ENCODE data around the gene PIGB.
"Not testable (repeated sequence)": the region's sequence is repeated elsewhere in the genome, so short reads cannot be mapped to it uniquely, and the experiment has no call there.

The PIGB gene

DNA sequence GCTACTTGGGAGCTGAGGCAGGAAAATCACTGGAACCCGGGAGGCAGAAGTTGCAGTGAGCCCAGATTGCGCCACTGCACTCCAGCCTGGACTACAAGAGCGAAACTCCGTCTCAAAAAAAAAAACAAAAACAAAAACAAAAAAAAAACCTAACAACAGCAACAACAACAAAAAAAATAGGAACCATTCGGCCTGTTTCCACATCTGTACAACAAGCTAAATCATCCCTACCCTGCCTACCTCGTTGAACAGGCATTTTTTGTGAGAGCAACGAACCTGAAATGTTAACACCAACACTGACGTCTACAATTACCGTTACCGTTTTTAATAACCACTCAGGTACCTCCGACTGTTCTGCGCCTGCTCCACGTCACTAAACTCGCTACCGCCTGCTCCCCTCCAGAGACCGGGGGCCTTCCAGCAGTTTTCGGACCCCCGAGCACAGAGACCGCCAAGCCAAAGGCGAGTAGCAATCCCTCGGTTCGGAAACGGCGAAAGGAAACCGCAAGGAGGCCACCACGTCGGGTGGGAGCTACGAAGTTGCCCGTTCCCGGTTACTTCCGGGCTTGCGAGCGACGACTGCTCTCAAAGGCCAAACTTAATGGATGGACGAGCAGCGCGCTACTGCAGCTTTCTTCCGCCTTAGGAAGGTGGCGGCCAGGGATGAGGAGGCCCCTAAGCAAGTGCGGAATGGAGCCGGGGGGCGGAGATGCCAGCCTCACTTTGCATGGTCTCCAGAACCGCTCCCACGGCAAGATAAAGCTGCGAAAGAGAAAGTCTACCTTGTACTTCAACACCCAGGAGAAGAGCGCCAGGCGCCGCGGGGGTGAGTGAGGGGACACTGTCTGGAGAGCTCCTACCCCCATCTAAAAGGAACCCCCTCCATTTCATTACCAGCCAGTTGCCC, at the start of gene PIGB, which contains the start of gene PIGBOS1:
PIGB (plus strand) TSS at position 635 of the 907 bp plus-strand sequence; CDS start at position 664, 29 bp downstream.
PIGBOS1 (minus strand) TSS at position 536 of the 907 bp plus-strand sequence. CDS start 1,331 bp downstream, outside the sequence.
- peak; percentile 60 for DNase-seq (ENCODE audit: low read depth)

DNA sequence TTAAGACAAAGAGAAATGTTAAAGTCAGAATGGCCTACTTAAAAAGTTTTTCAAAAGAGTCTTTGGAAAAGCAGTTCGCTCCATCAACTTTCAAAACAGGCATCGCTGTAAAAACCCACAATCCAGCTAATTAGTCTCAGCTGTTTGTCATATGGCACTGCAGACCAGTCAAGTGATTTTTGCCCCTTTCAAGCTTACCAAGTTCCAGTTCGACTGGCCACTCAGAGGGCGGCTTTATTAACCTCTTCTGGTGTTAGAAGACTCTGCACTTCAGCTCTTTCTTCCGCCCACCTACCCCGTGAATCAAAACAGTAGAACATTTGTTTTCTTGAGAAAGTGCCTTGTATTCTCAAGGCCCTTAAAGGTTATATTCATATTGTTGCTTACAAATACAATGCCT, 48.7 kb upstream of the PIGB start:
- no peak for DNase-seq (ENCODE audit: low read depth)

DNA sequence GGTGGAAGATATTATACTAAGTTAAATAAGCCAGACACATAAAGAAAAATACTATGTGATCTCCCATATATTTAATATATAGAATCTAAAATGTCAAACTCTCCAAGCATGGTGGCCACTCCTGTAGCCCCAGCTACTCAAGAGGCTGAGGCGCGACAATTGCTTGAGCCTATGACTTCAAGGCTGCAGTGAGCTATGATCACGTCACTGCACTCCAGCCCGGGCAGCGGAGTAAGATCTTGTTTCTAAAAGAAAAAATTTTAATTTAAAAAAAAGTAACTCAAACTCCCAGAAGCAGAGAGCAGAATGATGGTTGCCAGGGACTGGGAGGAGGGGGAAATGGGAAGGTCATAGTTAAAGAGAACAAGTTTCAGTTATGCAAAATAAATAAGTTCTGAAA, 42.7 kb upstream of the PIGB start:
- DNase-seq (ENCODE audit: low read depth) = no peak

DNA sequence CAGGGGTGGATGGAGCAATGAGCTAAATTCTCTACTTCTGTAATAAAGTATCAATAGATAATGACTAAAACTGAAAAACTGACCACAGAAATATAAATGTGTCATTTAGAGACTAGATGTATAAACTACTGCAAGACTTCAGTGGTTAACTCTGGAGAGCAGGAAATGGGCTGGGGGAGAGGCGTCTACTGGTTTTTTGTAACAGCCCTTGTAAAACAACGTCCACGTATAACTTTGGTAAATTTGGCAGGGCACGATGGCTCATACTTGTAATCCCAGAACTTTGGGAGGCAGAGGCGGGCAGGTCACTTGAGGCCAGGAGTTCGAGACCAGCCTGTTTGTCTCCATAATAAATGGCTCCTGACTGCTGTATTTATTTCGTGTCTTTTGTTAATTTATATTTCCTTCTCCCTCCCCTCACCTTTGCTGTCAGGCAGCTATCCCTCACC, 41.9 kb upstream of the PIGB start:
- DNase-seq (ENCODE audit: low read depth) = no peak

DNA sequence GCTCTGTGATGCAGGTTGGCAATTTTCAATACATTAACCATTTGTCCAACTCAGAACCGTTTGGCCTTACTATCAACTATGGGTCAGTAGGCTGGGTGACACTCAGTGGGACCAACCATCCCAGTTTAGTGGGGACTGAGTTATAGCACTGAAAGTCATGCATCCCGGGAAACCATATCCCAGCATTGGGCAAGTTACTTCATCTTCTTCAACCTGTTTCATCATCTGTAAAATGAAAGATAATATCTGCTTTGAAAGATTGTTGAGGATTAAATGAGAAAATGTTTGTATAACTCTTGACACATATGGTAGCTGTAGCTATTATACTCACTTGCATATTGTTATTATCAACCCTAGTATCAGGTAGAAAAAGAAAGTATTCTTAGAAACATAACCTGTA, 41.3 kb upstream of the PIGB start:
- DNase-seq (ENCODE audit: low read depth) = no peak

DNA sequence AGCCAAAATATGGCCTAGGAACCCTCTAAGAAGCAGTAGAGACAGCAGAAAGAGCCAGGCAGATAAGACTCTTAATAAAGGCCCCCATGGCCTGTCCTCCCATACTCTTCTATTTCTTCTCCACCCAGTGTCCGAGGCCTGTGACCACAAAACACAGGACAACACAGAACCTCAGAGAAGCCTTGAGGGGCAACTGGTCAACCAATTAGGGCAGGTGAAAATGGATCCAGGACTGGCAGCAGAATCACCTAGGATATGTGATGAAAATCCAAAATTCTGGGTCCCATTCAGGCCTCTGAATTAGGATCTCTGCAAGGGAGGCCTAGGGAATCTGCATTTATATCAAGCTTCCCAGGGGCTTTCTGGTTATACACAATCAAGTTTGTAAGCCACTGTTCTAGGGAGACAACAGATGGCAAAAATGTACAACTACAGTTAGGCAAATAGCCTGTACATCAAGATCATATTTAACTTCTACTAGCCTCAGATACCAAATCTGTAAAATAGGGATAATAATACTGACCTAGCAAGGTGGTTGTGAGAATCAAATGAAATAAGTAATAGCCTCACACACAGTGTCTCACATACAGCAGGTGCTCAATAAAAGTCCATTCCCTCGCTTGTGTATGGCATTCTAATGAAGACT, 39.8 kb upstream of the PIGB start:
- DNase-seq (ENCODE audit: low read depth) = no peak

DNA sequence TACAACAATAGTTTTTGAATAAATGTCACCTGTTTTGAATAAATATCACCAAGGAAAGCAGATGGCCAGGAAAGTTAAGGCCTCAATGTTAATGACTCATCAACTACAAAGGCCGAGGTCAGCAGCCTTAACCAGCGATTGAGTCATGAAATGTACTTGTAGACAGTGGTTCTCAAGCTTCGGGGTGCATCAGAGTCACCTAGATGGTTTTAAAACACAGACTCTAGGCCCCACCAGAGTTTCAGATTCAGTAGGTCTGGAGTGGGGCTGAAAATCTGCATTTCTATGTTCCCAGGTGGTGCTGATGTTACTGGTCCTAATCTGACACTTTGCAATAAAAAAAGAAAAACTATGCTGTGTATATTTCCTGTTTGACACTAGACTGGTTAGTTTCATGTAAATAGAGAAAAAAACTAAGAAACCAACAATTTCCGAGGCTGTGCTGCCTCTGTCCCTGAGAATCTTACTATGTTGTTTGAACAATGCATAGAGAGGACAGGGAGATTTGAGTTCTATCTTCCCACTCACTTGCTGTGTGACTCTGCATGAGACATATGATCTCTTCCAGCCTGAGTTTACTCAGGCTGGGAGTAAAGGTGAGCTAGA, 39.2 kb upstream of the PIGB start:
- peak; percentile 88 for DNase-seq (ENCODE audit: low read depth)

DNA sequence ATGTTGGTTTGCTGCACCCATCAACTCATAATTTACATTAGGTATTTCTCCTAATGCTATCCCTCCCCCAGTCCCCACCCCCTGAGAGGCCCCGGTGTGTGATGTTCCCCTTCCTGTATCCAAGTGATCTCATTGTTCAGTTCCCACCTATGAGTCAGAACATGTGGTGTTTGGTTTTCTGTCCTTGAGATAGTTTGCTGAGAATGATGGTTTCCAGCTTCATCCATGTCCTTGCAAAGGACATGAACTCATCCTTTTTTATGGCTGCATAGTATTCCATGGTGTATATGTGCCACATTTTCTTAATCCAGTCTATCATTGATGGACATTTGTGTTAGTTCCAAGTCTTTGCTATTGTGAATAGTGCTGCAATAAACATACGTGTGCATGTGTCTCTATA, 38.4 kb upstream of the PIGB start:
- DNase-seq (ENCODE audit: low read depth) = not testable (repeated sequence)

DNA sequence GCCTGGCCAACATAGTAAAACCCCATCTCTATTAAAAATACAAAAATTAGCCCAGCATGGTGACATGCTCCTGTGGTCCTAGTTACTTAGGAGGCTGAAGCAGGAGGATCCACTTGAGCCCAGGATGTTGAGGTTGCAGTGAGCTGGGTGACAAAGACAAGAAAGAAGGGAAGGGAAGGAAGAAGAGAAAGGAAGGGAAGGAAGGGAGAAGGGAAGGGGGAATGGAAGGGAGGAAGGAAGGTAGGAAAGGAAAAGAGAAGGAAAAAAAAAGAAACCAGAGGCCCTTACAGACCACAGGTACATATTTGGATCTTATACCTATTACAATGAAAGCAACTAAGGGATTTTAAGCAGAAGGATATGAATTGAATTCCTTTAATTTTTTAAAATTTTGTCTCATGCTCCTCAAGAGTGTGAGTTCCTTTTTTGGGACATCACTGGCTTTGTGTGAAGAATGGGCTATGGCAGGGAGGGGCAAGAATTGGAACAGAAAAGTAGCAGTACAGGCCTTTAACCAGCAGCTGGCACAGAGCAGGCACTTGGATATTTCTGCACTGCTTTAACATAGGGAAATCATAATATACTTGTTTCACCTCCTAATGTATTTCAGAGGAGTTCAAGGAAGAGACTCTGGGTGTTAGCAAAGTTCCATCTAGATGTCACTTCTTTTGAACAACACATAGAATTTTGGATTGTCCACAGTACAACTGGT, 37.3 kb upstream of the PIGB start:
- DNase-seq (ENCODE audit: low read depth) = no peak

DNA sequence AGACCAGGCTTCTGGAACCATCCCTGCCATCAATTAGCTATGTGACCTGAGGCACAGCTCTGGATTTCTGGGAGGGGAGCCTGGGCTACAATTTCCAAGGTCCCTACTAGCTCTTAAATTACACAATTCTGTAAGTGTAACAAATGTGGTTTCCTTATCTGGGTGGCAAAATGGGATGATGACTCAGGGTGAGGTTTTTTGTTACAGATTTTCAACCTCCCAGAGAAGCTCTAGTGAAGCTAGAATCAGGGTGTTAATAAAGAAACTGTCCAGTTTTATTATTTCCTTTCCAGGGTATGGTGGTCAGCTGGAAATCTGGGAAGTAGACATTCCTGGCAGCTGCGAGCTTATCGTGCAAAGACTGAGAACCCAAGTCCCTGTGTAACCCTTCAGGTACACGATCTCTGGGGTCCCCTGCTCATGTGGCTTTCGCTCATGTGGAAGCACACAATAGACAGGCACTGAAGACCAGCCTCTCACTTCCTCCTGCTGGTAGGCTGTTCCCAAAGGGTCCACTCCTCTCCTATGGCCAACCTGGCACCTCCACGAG, 36.7 kb upstream of the PIGB start:
- DNase-seq (ENCODE audit: low read depth) = peak; percentile 53

DNA sequence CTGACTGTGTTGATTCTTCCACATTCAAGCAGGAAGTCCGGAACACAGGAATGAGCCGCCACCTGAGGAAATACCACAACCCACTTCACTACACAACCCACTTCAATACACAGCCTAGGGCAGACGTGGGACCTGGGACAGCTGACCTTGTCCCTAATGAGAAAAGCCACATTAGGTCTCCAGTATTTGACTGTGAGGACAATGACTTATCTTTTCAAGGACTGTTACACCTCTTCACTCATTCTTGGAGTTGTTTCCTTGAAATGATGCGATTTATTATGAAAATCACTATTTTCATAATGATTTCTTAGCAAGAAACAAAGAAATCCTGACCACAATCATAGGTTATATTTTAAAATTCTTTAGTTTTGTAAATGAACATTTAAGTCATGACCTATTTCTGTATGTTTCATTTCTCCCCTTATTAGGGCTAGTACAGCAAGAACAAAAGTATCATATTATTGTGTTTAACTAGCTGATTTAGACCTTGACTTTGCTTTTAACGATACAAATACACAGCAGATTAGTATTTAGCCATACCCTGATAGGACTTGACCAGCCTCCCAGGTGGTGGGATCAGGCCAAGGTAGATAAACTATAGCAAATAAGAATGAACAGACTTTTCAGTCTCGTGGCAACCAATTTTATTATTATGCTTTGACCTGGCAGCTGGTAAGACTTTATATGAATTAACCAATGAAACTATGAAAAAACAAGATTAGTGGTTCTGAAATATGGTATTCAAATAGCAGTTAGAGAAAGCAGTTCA, 35.5 kb upstream of the PIGB start:
- DNase-seq (ENCODE audit: low read depth) = no peak

DNA sequence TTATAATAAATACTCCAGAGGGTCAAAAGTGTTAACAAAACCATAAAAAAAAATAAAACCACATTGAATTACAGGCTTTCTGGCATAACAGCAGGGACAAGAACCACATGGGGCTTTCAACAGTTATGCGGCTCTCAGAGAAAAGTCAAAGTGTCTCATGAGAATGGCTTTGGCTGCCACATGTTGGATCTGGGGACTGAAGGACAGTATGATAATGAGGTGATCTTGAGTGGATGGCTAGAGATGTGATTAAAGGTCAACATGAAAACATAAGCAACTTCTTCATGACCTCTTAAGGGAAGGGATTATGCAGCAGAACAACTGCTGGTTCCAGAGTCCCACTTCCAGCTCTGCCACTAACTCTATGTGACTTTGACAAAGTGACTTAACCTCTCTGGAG, 34.6 kb upstream of the PIGB start:
- DNase-seq (ENCODE audit: low read depth) = no peak

DNA sequence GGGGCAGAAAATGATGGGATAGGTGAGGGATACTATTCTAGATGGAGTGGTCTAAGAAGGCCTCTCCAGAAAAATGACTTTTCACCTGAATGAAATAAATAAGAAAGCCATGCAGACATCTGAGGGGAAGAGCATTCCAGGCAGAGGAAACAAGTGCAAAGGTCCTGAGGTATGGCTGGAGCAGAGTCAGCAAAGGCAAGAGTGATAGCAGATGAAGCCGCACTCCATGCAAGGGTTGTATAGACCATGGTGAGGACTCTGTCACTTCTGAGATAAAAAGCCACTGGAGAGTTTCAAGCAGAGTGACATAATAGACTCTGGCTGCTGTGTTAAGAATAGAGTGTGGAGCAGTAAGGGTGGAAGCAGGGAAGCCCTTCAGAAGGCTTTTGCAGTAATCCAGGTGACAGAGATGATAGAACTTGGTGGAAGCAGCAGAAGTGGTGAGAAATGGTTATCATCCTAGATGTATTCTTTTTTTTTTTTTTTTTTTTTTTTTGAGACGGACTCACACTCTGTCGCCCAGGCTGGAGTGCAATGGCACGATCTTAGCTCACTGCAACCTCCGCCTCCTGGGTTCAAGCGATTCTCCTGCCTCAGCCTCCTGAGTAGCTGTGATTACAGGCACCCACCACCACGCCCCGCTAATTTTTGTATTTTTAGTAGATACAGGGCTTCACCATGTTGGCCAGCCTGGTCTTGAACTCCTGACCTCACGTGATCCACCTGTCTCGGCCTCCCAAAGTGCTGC, 32.4 kb upstream of the PIGB start:
- not testable (repeated sequence) for DNase-seq (ENCODE audit: low read depth)

DNA sequence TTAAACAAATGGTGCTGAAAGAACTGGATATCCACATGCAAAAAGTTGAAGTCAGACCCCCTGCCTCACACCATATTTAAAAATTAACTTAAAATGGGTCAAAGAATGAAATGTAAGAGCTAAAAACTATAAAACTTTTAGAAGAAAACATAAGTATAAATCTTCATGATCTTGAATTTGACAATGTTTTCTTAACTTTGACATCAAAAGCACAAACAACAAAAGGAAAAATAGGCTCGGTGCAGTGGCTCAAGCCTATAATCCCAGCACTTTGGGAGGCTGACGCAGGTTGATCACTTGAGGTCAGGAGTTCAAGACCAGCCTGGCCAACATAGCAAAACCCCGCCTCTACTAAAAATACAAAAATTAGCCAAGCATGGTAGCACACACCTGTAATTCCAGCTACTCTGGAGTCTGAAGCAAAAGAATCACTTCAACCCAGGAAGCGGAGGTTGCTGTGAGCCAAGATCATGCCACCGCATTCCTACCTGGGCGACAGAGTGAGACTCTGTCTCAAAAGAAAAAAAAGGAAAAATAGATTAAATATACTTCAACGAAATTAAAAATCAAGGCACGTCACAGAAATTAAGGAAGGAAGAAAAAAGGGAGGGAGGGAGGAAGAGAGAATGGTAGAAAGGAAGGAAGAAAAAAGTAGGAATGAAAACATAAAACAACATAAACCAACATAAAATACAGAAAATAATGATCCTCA, 30.9 kb upstream of the PIGB start:
- DNase-seq (ENCODE audit: low read depth) = no peak

DNA sequence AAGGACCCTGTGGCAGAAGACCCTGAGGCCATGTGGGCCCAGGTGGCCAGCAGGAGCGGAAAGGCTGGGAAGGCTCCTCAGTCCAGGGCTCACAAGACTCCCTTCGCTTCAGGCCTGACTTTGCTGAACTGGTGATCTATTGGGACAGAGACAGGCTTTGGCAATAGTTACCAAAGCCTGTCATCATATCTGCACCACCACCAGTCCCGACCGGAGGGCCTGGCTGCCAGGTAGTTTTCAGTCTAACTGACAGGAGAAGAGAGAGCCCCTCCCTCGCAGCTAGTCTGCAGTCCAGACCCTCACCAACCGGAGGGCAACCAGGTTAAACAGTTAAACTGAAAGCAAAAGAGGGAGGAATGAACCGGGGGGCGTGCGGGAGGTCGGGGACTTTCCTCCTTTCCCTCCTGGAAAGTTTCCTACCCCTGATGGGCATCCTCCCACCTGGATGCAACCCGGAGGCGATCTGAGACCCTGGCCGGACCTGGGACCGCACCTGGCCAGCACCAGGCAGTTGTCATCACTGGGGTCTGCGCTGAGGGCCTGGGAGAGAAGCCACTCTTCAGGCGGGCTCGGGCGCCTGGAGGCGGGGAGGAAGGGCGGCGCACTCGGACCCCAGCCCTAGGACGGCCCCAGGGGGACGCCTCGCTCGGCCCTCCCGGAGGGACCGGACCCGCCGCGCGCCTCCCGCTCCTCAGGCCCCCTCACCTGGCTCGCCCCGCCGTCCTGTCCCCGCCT, 29.8 kb upstream of the PIGB start:
- no peak for DNase-seq (ENCODE audit: low read depth)

DNA sequence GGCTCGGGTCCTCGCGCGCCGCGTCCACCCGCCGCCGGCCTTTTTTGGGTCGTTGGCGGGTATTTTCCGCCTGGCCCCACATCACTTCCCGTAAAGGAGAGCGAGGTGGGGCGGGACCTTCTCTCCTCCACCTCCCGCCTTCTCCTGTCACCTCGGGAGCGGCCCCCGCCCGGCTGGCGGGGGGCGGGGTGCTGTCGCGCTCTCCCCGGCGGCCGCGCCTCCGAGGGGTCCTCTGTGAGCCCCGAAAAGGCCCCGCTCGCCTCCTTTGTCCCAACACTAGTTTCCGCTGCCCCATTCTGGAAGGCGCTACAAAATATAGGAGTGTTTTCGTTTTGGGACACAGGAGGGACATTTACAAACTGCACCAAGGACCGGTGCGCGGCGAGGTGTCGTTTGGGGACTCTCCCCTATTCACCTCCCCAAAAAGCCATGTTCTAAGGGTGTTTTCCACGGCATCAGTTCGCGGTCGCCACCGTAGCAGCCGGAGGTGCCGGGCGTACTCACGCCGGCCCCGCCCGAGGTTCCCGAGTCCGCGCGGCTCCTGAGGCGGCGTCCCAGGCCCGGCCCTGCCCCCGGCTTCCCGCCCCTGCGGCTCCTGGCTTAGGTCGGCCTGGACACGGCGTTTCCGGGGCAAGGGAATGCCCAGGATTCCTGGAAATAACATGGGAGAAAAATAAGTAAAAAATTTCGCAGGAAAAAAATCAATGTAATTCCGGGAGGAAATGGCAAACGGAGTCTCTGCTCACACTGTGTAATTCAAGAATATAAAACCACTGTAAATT, 29.1 kb upstream of the PIGB start, which contains the start of gene RAB27A:
RAB27A (minus strand) TSS at position 68 of the 782 bp plus-strand sequence. CDS start 54,879 bp downstream, outside the sequence.
- no peak for DNase-seq (ENCODE audit: low read depth)

DNA sequence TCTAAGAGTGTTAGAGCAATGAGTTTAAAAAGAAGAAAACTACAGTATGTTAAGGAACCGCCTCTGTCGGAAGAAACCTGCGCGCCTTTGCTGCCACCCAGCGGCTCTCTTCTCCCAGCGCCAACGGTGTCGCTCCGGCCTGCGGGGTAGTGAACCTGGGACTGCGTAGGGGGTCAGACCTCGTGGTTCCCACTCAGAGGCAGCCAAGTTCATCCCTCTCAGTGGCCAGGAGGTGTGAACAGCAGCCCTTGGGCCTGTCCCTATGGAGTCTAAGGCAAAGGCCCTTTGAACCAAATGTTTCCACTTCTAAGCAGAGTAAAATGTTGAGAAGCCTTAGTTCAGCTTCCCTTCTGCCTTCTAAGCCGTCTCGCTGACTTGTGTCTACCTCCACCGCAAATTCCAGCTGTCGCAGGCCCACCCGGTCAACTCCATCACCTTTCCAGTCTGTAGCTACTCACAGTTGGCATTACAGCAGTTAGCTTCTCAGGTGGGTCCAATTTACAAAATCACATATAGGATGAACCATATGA, 28.4 kb upstream of the PIGB start:
- no peak for DNase-seq (ENCODE audit: low read depth)

DNA sequence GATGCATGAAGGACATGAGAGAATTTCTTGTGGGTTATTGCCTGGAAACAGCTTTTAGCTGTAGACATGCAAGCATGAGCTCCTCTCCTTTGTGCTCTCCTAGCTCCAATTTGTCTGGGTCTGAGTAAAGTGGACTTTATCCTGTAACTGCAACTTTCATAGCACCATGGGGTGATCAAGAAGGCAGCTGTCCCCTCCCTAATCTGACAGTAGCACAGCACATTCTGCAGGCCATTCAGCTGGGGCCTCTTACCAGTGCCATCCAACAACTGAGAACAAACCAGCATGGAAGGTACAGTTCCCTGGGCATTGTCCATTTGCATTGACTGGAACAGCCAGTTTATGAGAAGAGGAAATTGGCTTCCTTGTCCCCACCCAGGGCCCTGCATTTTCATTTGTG, 21.7 kb upstream of the PIGB start:
- DNase-seq (ENCODE audit: low read depth) = no peak

All from non-pigmented ciliary epithelial cell (primary cell).